ENCODE data around the gene PDK2.

DNA sequence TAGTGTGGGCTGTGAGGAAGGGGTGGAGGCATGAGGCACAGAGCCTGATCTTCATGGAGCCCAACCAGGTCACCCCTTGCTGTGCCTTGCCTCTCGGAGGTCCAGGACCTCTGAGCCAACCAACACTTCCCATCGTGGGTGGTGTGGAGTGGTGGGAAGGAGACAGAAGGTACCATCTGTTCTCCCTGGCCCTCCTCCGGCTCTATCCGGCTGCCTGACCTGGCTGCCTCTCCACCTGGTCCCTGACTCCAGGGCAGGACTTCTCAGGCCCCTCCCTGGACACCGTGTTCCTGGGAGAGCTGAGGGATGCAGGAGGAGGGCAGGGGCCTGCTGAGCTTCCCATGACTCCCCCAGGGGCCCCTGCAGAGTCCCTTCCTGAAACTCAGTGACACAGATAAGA, 3.9 kb downstream of the PDK2 start:
- TF ChIP-seq CEBPB (IDR thresholded peaks at IDR 0.05) (no peak), TAF1 (IDR thresholded peaks at IDR 0.05; ENCODE audit: low read depth) (no peak), RAD21 (IDR thresholded peaks at IDR 0.05; ENCODE audit: low read depth) (no peak), USF1 (IDR thresholded peaks at IDR 0.05) (no peak), EP300 (IDR thresholded peaks at IDR 0.05; ENCODE audit: borderline replicate concordance) (no peak), ZBTB7A (IDR thresholded peaks at IDR 0.05; ENCODE audit: low read depth) (no peak), TEAD4 (IDR thresholded peaks at IDR 0.05) (no peak), EGR1 (IDR thresholded peaks at IDR 0.05) (no peak), YY1 (IDR thresholded peaks at IDR 0.05; ENCODE audit: low read depth) (no peak), NFIC (IDR thresholded peaks at IDR 0.05) (no peak), FOXM1 (IDR thresholded peaks at IDR 0.05; ENCODE audit: borderline replicate concordance, low read depth) (no peak), MAX (IDR thresholded peaks at IDR 0.05) (no peak)

All from Ishikawa (cell line).